Left lung (tissue), 10 donors: ENCODE results near the gene GRAP2. TPM values are rescaled to one million over a fixed set of nuclear protein-coding genes. Genes with fewer than 3 reads are reported as not detected.
A peak's percentile ranks its signal among the peaks of the same experiment; 100 is the strongest.
"Not testable (repeated sequence)": the region's sequence is repeated elsewhere in the genome, so short reads cannot be mapped to it uniquely, and the experiment has no call there.

Experiments used
- ATAC-seq: fragments of 200-7000 bp; cut with Tn5 transposase; one replicate; pipeline ENCODE4 v1.9.1; 2020; ENCODE audit warnings: moderate library complexity
- DNase-seq, 4 donors: peaks; one replicate each; pipeline ENCODE4 v3.0.0-alpha.2; 2013 to 2020
- H3K27ac ChIP-seq, 2 donors: fragments of 200-600 bp; sonication (generic) in 1 of 2; one replicate each; pipeline versions ENCODE4 v1.5.0 to v1.8.0; 2020 to 2021
- H3K27me3 ChIP-seq, 2 donors: fragments of 200-600 bp; sonication (generic) in 1 of 2; one replicate each; pipeline versions ENCODE4 v1.5.0 to v1.8.0; 2020 to 2021
- H3K36me3 ChIP-seq, 2 donors: fragments of 200-600 bp; sonication (generic) in 1 of 2; one replicate each; pipeline versions ENCODE4 v1.5.0 to v1.8.0; 2020 to 2021
- H3K4me1 ChIP-seq, 2 donors: fragments of 200-600 bp; one replicate each; pipeline ENCODE4 v1.8.0; 2021
- H3K4me3 ChIP-seq, 2 donors: fragments of 200-600 bp; sonication (generic) in 1 of 2; one replicate each; pipeline versions ENCODE4 v1.5.0 to v1.8.0; 2020 to 2021; ENCODE audit warnings: mild to moderate bottlenecking in 1 of 2
- H3K9me3 ChIP-seq, 2 donors: fragments of 200-600 bp; sonication (generic) in 1 of 2; one replicate each; pipeline versions ENCODE4 v1.5.0 to v1.8.0; 2020 to 2021
- CTCF ChIP-seq, 2 donors: fragments of 200-600 bp; sonication (generic) in 1 of 2; IDR thresholded peaks; one replicate each; pipeline versions ENCODE4 v1.5.0 to v1.8.0; 2021; ENCODE audit warnings: antibody characterized with exemption in 2 of 2
- intact Hi-C, 2 donors: fragments of 100-400 bp; cut with DNase I; formaldehyde crosslinking; loops; one replicate each; pipeline versions ENCODE4 v1.11.2 to v1.14.2; 2022
- polyA plus RNA-seq, 6 donors: library from polyadenylated mRNA; unstranded; fragments of 120-200 nt; gene quantifications; one replicate each; pipeline ENCODE4 v1.2.1, GENCODE V29; 2013; ENCODE audit not compliant: insufficient read length in 6 of 6
- total RNA-seq, 2 donors: library from RNA; stranded (reverse); fragmentation: NEBNext Ultra II Directional; extraction: Animal tissue kit (Norgen Biotek cat#: 25700); gene quantifications; one replicate each; pipeline ENCODE4 v1.2.1, GENCODE V29; 2021
- donor health status: DM: no; HTN: yes; CAD: no.
- donor health status: DM: no; HTN: no; CAD: no.

Gene GRAP2
- total and polyA plus RNA-seq, 8 donors, result 1.5 to 3.4 (median 2.1) TPM

- intact Hi-C loops, result no loop called here
- Histone ChIP-seq H3K27me3 (peaks cover 0 to 58% of the 10 kb centered on the region in 2 donors), H3K27ac (no peak overlapping the region), H3K4me1 (peaks cover 0 to 12% of the 10 kb centered on the region in 2 donors), H3K4me3 (no peak overlapping the region), H3K36me3 (no peaks in the 10 kb centered on the region), H3K9me3 (no peaks in the 10 kb centered on the region)
- DNase-seq (no peak), ATAC-seq (no peak)
- TF ChIP-seq CTCF (IDR thresholded peaks at IDR 0.05), result no peak
Measured at GRCh38 chr22:39949964-39950737, 49.3 kb downstream of the GRAP2 start.

GRCh38 chr22:39951603-39952293 lies 50.9 kb downstream of the GRAP2 start:
- H3K9me3 ChIP-seq, DNase-seq, intact Hi-C loops, ATAC-seq, H3K4me3 ChIP-seq, H3K36me3 ChIP-seq, H3K4me1 ChIP-seq, H3K27ac ChIP-seq: not testable (repeated sequence)
- H3K27me3 ChIP-seq, result peaks cover 0 to 51% of the 10 kb centered on the region in 2 donors

GRCh38 chr22:39952347-39952746 lies 51.5 kb downstream of the GRAP2 start:
- ATAC-seq, result no peak
- Histone ChIP-seq H3K27ac (no peak overlapping the region), H3K4me3 (no peak overlapping the region), H3K27me3 (peaks cover 0 to 52% of the 10 kb centered on the region in 2 donors), H3K9me3 (no peaks in the 10 kb centered on the region), H3K4me1 (peaks cover 0 to 9% of the 10 kb centered on the region in 2 donors), H3K36me3 (no peaks in the 10 kb centered on the region)
- no peak for TF ChIP-seq CTCF (IDR thresholded peaks at IDR 0.05)
- intact Hi-C loops, result no loop called here
- DNase-seq, result no peak

GRCh38 chr22:39953101-39953500 lies 52.2 kb downstream of the GRAP2 start:
- peaks cover 0 to 11% of the 10 kb centered on the region in 2 donors for H3K4me1 ChIP-seq
- no peak overlapping the region for H3K27ac ChIP-seq
- intact Hi-C loops, result no loop called here
- H3K27me3 ChIP-seq, result peaks cover 0 to 60% of the 10 kb centered on the region in 2 donors
- TF ChIP-seq CTCF (IDR thresholded peaks at IDR 0.05), result no peak
- no peaks in the 10 kb centered on the region for H3K36me3 ChIP-seq
- DNase-seq (no peak), ATAC-seq (no peak)
- no peaks in the 10 kb centered on the region for H3K9me3 ChIP-seq
- no peak overlapping the region for H3K4me3 ChIP-seq

GRCh38 chr22:39954584-39955055 lies 53.7 kb downstream of the GRAP2 start:
- Histone ChIP-seq H3K9me3 (no peaks in the 10 kb centered on the region), H3K27me3 (peaks cover 0 to 64% of the 10 kb centered on the region in 2 donors), H3K4me1 (peaks cover 0 to 20% of the 10 kb centered on the region in 2 donors), H3K36me3 (no peaks in the 10 kb centered on the region), H3K4me3 (no peak overlapping the region), H3K27ac (no peak overlapping the region)
- intact Hi-C loops, result no loop called here
- DNase-seq (peak in 2 of 4 donors; percentile 40 to 48), ATAC-seq (no peak)
- no peak for TF ChIP-seq CTCF (IDR thresholded peaks at IDR 0.05)
